ENCODE measurements around the gene VOPP1. TPM values are rescaled to one million over a fixed set of nuclear protein-coding genes. Genes with fewer than 3 reads are reported as not detected.

The VOPP1 gene
- total RNA-seq, 1 experiment from 2014 or later = 30.3 TPM

- Histone ChIP-seq H3K9ac (ENCODE audit: low read length) (no peak overlapping the region), H3K27me3 (ENCODE audit: insufficient read depth, low read length) (no peaks in the 10 kb centered on the region), H2AFZ (ENCODE audit: low read depth, low read length, poor library complexity, severe bottlenecking) (no peak overlapping the region), H3K27ac (ENCODE audit: low read depth, low read length) (no peak overlapping the region), H3K36me3 (ENCODE audit: control insufficient read depth in 1 of 2, insufficient read depth in 2 of 2, low read length in 2 of 2) (no peaks in the 10 kb centered on the region), H3K79me2 (ENCODE audit: insufficient read depth, low read length) (no peaks in the 10 kb centered on the region), H3K4me1 (ENCODE audit: control insufficient read depth in 1 of 2, insufficient read depth in 2 of 2, low read length in 2 of 2) (no peaks in the 10 kb centered on the region), H3K9me2 (ENCODE audit: insufficient read depth) (no peaks in the 10 kb centered on the region), H4K20me1 (ENCODE audit: insufficient read depth) (no peaks in the 10 kb centered on the region), H3K4me2 (ENCODE audit: low read length) (no peak overlapping the region), H3K4me3 (replicated peaks in 1 of 2; ENCODE audit: low read depth in 1 of 2, low read length in 2 of 2) (no peak overlapping the region), H3K9me3 (ENCODE audit: control insufficient read depth in 1 of 2, insufficient read depth in 1 of 2, low read depth in 1 of 2, low read length in 2 of 2) (no peaks in the 10 kb centered on the region)
- CTCF ChIA-PET = no interaction called here
- POLR2A ChIA-PET = no interaction called here
- DNase-seq (ENCODE audit: low read depth, low spot score) (no peak), ATAC-seq (no peak)
- RAD21 ChIA-PET (ENCODE audit: low non-redundant PET in 1 of 2, low total read pairs in 2 of 2, uncharacterized antibody in 2 of 2, unreplicated experiment in 2 of 2) = no interaction called here
- TF ChIP-seq YY1 (IDR thresholded peaks at IDR 0.05; ENCODE audit: extremely low read depth, insufficient replicate concordance, low read depth, low read length) (no peak), ZBTB33 (IDR thresholded peaks at IDR 0.05; ENCODE audit: extremely low read depth, insufficient replicate concordance, low read length) (no peak), EZH2 (IDR thresholded peaks at IDR 0.05) (no peak), SIN3A (IDR thresholded peaks at IDR 0.05; ENCODE audit: low read depth) (no peak), SRF (IDR thresholded peaks at IDR 0.05; ENCODE audit: low read depth) (no peak), POLR2AphosphoS5 (IDR thresholded peaks at IDR 0.05; ENCODE audit: low read depth, low read length) (no peak), RAD21 (IDR thresholded peaks at IDR 0.05; ENCODE audit: low read depth) (no peak), CBX3 (IDR thresholded peaks at IDR 0.05; ENCODE audit: low read depth) (no peak), ZFX (IDR thresholded peaks at IDR 0.05) (no peak), CTCF (IDR thresholded peaks at IDR 0.05 in 2 of 3, conservative IDR thresholded peaks at IDR 0.05 in 1 of 3; ENCODE audit: borderline replicate concordance in 1 of 3, insufficient read depth in 1 of 3, low read depth in 2 of 3, low read length in 2 of 3) (no peak), JUND (IDR thresholded peaks at IDR 0.05) (no peak), EZH2phosphoT487 (IDR thresholded peaks at IDR 0.05; ENCODE audit: borderline replicate concordance) (no peak), ATF3 (IDR thresholded peaks at IDR 0.05) (no peak), SP1 (IDR thresholded peaks at IDR 0.05; ENCODE audit: low read depth) (no peak), MAX (IDR thresholded peaks at IDR 0.05) (no peak)
- intact Hi-C loops (cut with micrococcal nuclease) = no loop called here
- no TSS peak for BruUV-seq (replicated peaks)
Measured at GRCh38 chr7:55452971-55453370, 119.3 kb downstream of the VOPP1 start.

Data from HCT116 (cell line).